K562 (cell line): ENCODE data around the gene KMT2D. TPM values are rescaled to one million over a fixed set of nuclear protein-coding genes. Genes with fewer than 3 reads are reported as not detected.

Experiments
- CEBPB ChIP-seq: fragments of 450-650 bp; IDR thresholded peaks from 2 replicates; pipeline ENCODE4 v1.6.1; 2016; ENCODE audit warnings: missing genetic modification characterization, missing compliant biosample characterization
- COPS2 ChIP-seq: fragments of 450-650 bp; conservative IDR thresholded peaks from 2 replicates; pipeline ENCODE4 v1.6.1; 2016; ENCODE audit warnings: mild to moderate bottlenecking, moderate library complexity
- EP300 ChIP-seq: IDR thresholded peaks from 2 replicates; pipeline ENCODE4 v1.6.1; 2012; ENCODE audit warnings: low read length, improper control_type of control experiment
- HDGF ChIP-seq: fragments of 450-650 bp; IDR thresholded peaks from 2 replicates; pipeline ENCODE4 v1.6.1; 2016
- ILF3 ChIP-seq: fragments of 450-650 bp; IDR thresholded peaks from 2 replicates; pipeline ENCODE4 v1.6.1; 2018; ENCODE audit warnings: antibody characterized with exemption, mild to moderate bottlenecking, moderate library complexity, borderline replicate concordance
- KDM4B ChIP-seq, 2 experiments: fragments of 450-650 bp in 1 of 2; sonication (generic) in 1 of 2; IDR thresholded peaks; 2 replicates each; pipeline ENCODE4 v1.6.1; 2016 to 2017; ENCODE audit warnings: borderline replicate concordance in 2 of 2, antibody characterized with exemption in 1 of 2, low read depth in 1 of 2, mild to moderate bottlenecking in 1 of 2
- MBD2 ChIP-seq: sonication (generic); IDR thresholded peaks from 2 replicates; pipeline ENCODE4 v1.6.1; 2016; ENCODE audit warnings: low read depth, borderline replicate concordance
- NR2C2 ChIP-seq, 2 experiments: fragments of 200-800 bp in 1 of 2; sonication (Bioruptor generic) in 1 of 2; sonication (generic) in 1 of 2; formaldehyde crosslinking in 1 of 2; IDR thresholded peaks; 2 replicates each; pipeline versions ENCODE4 v1.6.1 to v1.8.0; 2016 to 2022; ENCODE audit warnings: mild to moderate bottlenecking in 1 of 2, missing compliant biosample characterization in 1 of 2, missing genetic modification characterization in 1 of 2, missing genetic modification reagents in 1 of 2
- NR4A1 ChIP-seq, 2 experiments: fragments of 250-450 bp in 1 of 2; fragments of 450-650 bp in 1 of 2; sonication (Bioruptor Pico) in 1 of 2; IDR thresholded peaks; 2 replicates each; pipeline versions ENCODE4 v1.4.0 to v1.6.1; 2016 to 2020; ENCODE audit warnings: mild to moderate bottlenecking in 2 of 2, missing compliant biosample characterization in 1 of 2, missing genetic modification characterization in 1 of 2, moderate library complexity in 1 of 2
- PHB2 ChIP-seq: fragments of 450-650 bp; IDR thresholded peaks from 2 replicates; pipeline ENCODE4 v1.6.1; 2017; ENCODE audit warnings: low read depth
- RB1 ChIP-seq: fragments of 450-650 bp; IDR thresholded peaks from 2 replicates; pipeline ENCODE4 v1.6.1; 2017; ENCODE audit warnings: low read depth, mild to moderate bottlenecking
- SMARCC2 ChIP-seq: fragments of 450-650 bp; IDR thresholded peaks from 2 replicates; pipeline ENCODE4 v1.6.1; 2017; ENCODE audit warnings: antibody characterized with exemption, moderate library complexity, mild to moderate bottlenecking, low read depth
- SRSF3 ChIP-seq: fragments of 200-400 bp; formaldehyde crosslinking; IDR thresholded peaks from 2 replicates; pipeline ENCODE4 v1.6.1; 2016; ENCODE audit warnings: mild to moderate bottlenecking, low read length, moderate library complexity; ENCODE audit not compliant: insufficient read depth
- TCF7 ChIP-seq: sonication (generic); IDR thresholded peaks from 2 replicates; pipeline ENCODE4 v1.6.1; 2016; ENCODE audit warnings: antibody characterized with exemption, borderline replicate concordance
- ZFPM2 ChIP-seq: fragments of 250-450 bp; sonication (Bioruptor Pico); IDR thresholded peaks from 2 replicates; pipeline ENCODE4 v1.5.1; 2022; ENCODE audit warnings: mild to moderate bottlenecking
- ZNF217 ChIP-seq: sonication (generic); formaldehyde crosslinking; IDR thresholded peaks from 2 replicates; pipeline ENCODE4 v1.8.0; 2022; ENCODE audit warnings: mild to moderate bottlenecking, missing genetic modification reagents
- ZNF282 ChIP-seq: sonication (generic); formaldehyde crosslinking; IDR thresholded peaks from 2 replicates; pipeline ENCODE4 v1.8.1; 2023; ENCODE audit warnings: missing genetic modification reagents
- ZNF395 ChIP-seq: fragments of 200-800 bp; sonication (Bioruptor generic); IDR thresholded peaks from 2 replicates; pipeline ENCODE4 v1.6.1; 2017; ENCODE audit warnings: missing genetic modification characterization, missing compliant biosample characterization
- ZNF431 ChIP-seq: sonication (generic); formaldehyde crosslinking; IDR thresholded peaks from 2 replicates; pipeline ENCODE4 v1.8.0; 2022; ENCODE audit warnings: mild to moderate bottlenecking, missing genetic modification reagents
- polyA plus RNA-seq, 8 experiments: library from polyadenylated mRNA; depleted of rRNA in 4 of 8; stranded (reverse) in 5 of 8; unstranded in 3 of 8; fragments of >200 nt; fragmentation: Nextera tagmentation in 2 of 8; fragmentation: Illumina TruSeq in 1 of 8; extraction: Ambion mirVana in 2 of 8; extraction: Trizol in 1 of 8; gene quantifications; 2 replicates each; pipeline versions ENCODE4 v1.2.1 to v1.2.3, GENCODE V29; 2011 to 2014; ENCODE audit warnings: inconsistent platforms in 1 of 8, missing spikeins in 1 of 8
- total RNA-seq, 7 experiments: library from RNA; depleted of rRNA in 6 of 7; stranded (reverse); fragments of >200 nt in 6 of 7; fragmentation: Illumina TruSeq in 2 of 7; extraction: Trizol in 2 of 7; gene quantifications; 2 replicates each; pipeline versions ENCODE4 v1.2.1 to v1.2.3, GENCODE V29; 2011 to 2021; ENCODE audit warnings: low replicate concordance in 1 of 7
- TF ChIP-seq, protein P1 (sequence below): fragments of 250-450 bp; sonication (Bioruptor Pico); IDR thresholded peaks from 2 replicates; pipeline ENCODE4 v1.9.0; 2021; ENCODE audit warnings: mild to moderate bottlenecking, inconsistent platforms
- TF ChIP-seq, protein P2 (sequence below): fragments of 250-450 bp; sonication (Bioruptor Pico); IDR thresholded peaks from 2 replicates; pipeline ENCODE4 v1.8.0; 2022; ENCODE audit warnings: inconsistent platforms, mild to moderate bottlenecking, moderate library complexity, borderline replicate concordance

KMT2D gene
- total and polyA plus RNA-seq, 9 of the 15 experiments (the other 6 are each of a cell fraction or from before 2014, with no cell fraction given): 0.22 to 93.7 (median 13.7) TPM

GRCh38 chr12:49092086-49092815 is 31.7 kb upstream of the KMT2D start (continued):
- TF ChIP-seq PHB2 (no peak; the same call in 1 of the 2 replicates), TCF7 (peak; percentile 81; the same call in 1 of the 2 replicates), SRSF3 (no peak), NR4A1 (CRISPR knock-in tag; IDR thresholded peaks at IDR 0.05) (no peak), NR4A1 (tag; IDR thresholded peaks at IDR 0.05) (0 out of 2 replicates have a peak, but pooled peaks have one; percentile 21), HDGF (no peak), RB1 (peak; percentile 92), KDM4B (IDR thresholded peaks at IDR 0.05; ENCODE audit: borderline replicate concordance in 2 of 2, low read depth in 1 of 2) (peak in 1 of 2 experiments; percentile 83; a peak in 1 of 4 replicates), ZNF431 (CRISPR knock-in tag) (peak; percentile 77; the same call in 1 of the 2 replicates), ILF3 (no peak), ZFPM2 (CRISPR knock-in tag) (no peak), COPS2 (no peak), NR2C2 (CRISPR knock-in tag; IDR thresholded peaks at IDR 0.05) (peak; percentile 81; the same call in 1 of the 2 replicates), NR2C2 (tag; IDR thresholded peaks at IDR 0.05) (peak; percentile 94), SMARCC2 (peak; percentile 87), ZNF395 (CRISPR knock-in tag) (peak; percentile 96), ZNF217 (no peak), EP300 (peak; percentile 97), ZNF282 (CRISPR knock-in tag) (no peak), CEBPB (tag) (no peak), MBD2 (peak; percentile 90)
- TF ChIP-seq, protein P1, sequence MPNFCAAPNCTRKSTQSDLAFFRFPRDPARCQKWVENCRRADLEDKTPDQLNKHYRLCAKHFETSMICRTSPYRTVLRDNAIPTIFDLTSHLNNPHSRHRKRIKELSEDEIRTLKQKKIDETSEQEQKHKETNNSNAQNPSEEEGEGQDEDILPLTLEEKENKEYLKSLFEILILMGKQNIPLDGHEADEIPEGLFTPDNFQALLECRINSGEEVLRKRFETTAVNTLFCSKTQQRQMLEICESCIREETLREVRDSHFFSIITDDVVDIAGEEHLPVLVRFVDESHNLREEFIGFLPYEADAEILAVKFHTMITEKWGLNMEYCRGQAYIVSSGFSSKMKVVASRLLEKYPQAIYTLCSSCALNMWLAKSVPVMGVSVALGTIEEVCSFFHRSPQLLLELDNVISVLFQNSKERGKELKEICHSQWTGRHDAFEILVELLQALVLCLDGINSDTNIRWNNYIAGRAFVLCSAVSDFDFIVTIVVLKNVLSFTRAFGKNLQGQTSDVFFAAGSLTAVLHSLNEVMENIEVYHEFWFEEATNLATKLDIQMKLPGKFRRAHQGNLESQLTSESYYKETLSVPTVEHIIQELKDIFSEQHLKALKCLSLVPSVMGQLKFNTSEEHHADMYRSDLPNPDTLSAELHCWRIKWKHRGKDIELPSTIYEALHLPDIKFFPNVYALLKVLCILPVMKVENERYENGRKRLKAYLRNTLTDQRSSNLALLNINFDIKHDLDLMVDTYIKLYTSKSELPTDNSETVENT (CRISPR knock-in tag): peak; percentile 86
- TF ChIP-seq, protein P2, sequence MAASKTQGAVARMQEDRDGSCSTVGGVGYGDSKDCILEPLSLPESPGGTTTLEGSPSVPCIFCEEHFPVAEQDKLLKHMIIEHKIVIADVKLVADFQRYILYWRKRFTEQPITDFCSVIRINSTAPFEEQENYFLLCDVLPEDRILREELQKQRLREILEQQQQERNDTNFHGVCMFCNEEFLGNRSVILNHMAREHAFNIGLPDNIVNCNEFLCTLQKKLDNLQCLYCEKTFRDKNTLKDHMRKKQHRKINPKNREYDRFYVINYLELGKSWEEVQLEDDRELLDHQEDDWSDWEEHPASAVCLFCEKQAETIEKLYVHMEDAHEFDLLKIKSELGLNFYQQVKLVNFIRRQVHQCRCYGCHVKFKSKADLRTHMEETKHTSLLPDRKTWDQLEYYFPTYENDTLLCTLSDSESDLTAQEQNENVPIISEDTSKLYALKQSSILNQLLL (CRISPR knock-in tag): no peak
